ENCODE results near the gene VSIG4.

The VSIG4 gene

GRCh38 chrX:66043584-66043983 is 3.7 kb upstream of the VSIG4 start:
- no peak for DNase-seq (ENCODE audit: low read depth)
- H3K4me3 ChIP-seq (ENCODE audit: low read depth, low read length), result no peak overlapping the region
- in situ Hi-C loops (cut with HindIII; ENCODE audit: low sequenced_read_pairs), result no loop called here
- TF ChIP-seq CTCF (IDR thresholded peaks at IDR 0.05; ENCODE audit: low read depth, low read length, missing control alignments), result no peak

- in situ Hi-C loops (cut with HindIII; ENCODE audit: low sequenced_read_pairs), result no loop called here
- TF ChIP-seq CTCF (IDR thresholded peaks at IDR 0.05; ENCODE audit: low read depth, low read length, missing control alignments), result no peak
- no peak overlapping the region for H3K4me3 ChIP-seq (ENCODE audit: low read depth, low read length)
- no peak for DNase-seq (ENCODE audit: low read depth)
Measured at GRCh38 chrX:66042307-66043077, 2.6 kb upstream of the VSIG4 start.

- in situ Hi-C loops (cut with HindIII; ENCODE audit: low sequenced_read_pairs), result no loop called here
- no peak for TF ChIP-seq CTCF (IDR thresholded peaks at IDR 0.05; ENCODE audit: low read depth, low read length, missing control alignments)
- DNase-seq (ENCODE audit: low read depth), result no peak
- no peak overlapping the region for H3K4me3 ChIP-seq (ENCODE audit: low read depth, low read length)
Measured at GRCh38 chrX:66038115-66038514, 1.8 kb downstream of the VSIG4 start.

- TF ChIP-seq CTCF (IDR thresholded peaks at IDR 0.05; ENCODE audit: low read depth, low read length, missing control alignments), result no peak
- in situ Hi-C loops (cut with HindIII; ENCODE audit: low sequenced_read_pairs), result no loop called here
- DNase-seq (ENCODE audit: low read depth), result no peak
- no peak overlapping the region for H3K4me3 ChIP-seq (ENCODE audit: low read depth, low read length)
Measured at GRCh38 chrX:66036231-66036630, 3.6 kb downstream of the VSIG4 start.

- no peak for TF ChIP-seq CTCF (IDR thresholded peaks at IDR 0.05; ENCODE audit: low read depth, low read length, missing control alignments)
- in situ Hi-C loops (cut with HindIII; ENCODE audit: low sequenced_read_pairs), result no loop called here
- no peak for DNase-seq (ENCODE audit: low read depth)
- H3K4me3 ChIP-seq (ENCODE audit: low read depth, low read length), result no peak overlapping the region
Measured at GRCh38 chrX:66035667-66036066, 4.2 kb downstream of the VSIG4 start.

- in situ Hi-C loops (cut with HindIII; ENCODE audit: low sequenced_read_pairs), result no loop called here
- TF ChIP-seq CTCF (IDR thresholded peaks at IDR 0.05; ENCODE audit: low read depth, low read length, missing control alignments), result peak; percentile 23
- DNase-seq (ENCODE audit: low read depth), result no peak
- H3K4me3 ChIP-seq (ENCODE audit: low read depth, low read length), result no peak overlapping the region
Measured at GRCh38 chrX:66030505-66031317, 9.2 kb downstream of the VSIG4 start.
